NK-92 (cell line): ENCODE data around the gene MINDY2.
"Not testable (repeated sequence)": the region's sequence is repeated elsewhere in the genome, so short reads cannot be mapped to it uniquely, and the experiment has no call there.

Source experiments
- DNase-seq: peaks from one replicate; lab custom pipeline; 2025; ENCODE audit not compliant: unreplicated experiment; lab: John Stamatoyannopoulos, UW

MINDY2 gene

DNA sequence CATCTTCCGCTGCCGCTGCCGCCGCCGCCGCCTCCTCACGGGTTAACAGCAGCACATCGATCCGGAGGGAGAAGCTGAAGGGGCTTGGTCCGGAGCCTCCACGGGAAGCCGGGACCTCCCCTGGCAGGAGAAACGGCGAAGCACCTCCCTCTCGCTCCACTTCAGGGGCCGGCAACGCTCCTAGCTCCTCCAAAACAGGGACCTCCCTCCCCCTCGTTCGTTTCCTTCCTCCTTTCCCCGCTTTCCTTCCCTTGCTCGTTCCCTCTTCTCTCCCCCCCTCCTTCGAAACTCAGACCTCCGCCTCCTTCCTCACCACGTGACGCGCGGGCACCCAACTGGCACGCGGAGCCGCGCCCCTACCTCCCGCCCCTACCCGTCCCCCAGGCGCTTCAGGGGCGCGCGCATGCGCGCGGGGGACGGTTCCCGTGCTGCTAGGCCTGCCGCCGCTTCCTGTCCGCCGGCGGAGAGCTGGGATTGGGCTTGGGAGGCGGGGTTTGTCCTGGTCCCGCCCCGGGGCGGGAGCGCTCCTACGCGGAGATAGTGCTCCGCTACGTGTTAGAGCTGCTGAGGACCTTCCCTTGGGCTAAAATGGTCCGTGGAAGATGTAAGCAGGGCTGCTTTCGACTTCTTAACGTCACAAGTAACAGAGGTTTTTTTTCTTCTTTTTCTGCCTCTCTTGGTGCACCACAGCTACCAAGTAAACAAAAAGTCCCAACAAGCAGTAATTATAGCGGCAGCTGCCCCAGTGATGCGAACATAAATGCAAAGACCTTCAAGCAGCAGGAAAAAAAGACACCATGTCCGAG, 21.4 kb upstream of the MINDY2 start, which contains the start of gene ADAM10:
TSS of gene ADAM10 (minus strand) at position 176 of the 806 bp plus-strand sequence. CDS start at position 3, 173 bp downstream.
- DNase-seq, result peak; percentile 87

DNA sequence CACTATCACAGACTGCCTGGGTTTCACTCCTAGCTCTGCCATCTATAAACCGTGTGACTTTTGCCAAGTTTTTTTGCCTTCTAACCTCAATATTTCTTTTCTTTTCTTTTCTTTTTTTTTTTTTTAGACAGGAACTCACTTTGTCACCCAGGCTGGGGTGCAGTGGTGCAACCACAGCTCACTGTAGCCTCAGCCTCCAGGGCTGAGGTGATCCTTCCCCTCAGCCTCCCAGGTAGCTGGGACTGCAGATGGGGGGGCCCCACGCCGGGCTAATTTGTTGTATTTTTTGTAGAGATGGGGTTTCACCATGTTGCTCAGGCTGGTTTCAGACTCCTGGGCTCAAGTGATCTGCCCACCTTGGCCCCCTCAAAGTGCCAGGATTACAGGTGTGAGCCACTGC, 18.4 kb upstream of the MINDY2 start:
- no peak for DNase-seq

DNA sequence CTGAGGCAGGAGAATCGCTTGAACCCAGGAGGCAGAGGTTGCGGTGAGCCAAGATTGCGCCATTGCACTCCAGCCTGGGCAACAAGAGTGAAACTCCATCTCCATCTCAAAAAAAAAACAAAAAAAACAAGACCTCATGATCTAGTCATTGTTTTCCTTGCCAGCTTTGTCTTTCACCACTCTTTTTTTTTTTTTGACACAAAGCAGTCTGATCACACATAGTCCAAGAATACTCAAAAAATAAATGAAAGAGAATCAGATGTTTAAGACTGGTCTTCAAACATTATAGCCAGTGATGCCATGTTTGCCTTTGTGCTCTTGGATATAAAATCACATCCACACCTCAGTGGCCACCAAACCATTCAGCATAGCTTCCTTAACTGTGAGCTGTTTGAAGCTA, 15.8 kb upstream of the MINDY2 start:
- DNase-seq, result no peak

DNA sequence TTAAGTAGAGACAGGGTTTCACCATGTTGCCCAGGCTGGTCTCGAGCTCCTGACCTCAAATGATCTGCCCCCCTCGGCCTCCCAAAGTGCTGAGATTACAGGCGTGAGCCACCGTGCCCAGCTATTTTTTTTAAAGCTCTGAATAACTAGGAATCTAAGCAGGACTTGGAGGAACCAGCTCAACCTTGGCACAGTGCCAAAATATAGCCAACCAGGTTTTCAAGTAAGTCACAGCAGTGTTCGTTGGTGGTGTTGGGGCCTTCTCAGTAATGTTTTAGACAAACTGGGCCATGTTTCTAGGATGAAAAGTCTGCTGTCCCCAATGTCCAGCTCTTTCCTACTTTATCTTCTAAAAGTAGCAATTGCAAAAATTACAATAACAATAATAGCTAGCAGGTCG, 15.1 kb upstream of the MINDY2 start:
- DNase-seq, result no peak

DNA sequence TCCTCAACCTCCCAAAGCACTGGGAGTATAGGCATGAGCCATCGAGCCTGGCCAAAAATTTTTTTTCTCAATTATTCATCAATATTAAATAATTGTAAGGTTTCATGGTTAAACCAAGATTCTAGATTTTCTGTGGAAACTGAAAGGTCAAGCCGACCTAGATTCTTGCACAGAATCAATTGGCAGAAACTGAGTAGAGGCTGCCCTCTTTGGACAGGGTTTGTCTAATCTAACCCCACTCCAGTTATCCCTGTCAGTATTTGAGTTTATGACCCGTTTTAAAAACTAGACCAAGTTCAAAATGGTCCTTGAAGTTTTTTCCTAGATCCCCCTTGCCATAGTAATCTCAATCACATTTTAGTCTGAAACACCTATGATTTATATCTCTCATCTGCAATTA, 13.0 kb upstream of the MINDY2 start:
- DNase-seq, result no peak

DNA sequence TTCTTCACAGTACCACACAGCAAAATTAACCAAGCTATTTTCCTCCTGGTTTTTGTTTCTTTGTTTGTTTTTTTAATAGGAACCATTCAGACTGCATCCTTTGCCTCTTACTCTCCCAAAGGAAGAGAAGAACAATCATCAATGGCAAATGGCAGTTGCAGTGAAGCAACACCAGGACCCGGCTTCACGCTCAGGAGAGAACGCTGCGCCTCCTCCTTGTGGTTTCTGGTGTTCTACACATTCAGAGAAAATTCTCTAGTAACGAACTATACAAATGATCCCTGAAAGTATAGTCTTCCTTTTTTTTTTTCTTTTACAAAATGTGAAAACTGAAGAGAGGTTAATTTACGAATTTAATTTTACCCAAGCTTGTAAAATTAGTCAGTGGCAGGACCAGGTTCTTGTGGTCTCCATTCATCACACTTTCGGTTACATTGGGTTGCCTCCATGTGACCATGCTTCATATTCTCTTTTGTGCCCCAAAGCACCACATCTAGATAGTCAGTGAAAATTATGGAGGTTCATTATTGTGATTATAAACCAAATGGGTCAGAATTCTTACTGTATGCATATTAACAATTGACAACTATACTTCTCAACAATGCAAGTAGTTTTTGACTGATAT, 10.6 kb upstream of the MINDY2 start:
- DNase-seq, result no peak

DNA sequence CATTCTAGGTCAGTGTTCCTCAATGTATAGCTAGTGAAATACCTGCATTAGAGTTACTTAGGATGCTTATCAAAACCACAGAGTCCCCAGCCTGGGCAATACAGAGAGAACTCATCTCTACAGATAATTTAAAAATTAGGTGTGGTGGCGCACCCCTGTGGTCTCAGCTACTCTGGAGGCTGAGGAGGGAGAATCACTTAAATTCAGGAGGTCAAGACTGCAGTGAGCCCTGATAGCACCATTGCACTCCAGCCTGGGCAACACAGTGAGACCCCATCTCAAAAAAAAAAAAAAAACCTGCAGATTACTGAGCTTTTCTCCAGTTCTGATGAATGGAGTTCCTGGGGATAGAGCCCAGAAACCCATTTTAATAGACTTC, 10.1 kb upstream of the MINDY2 start:
- DNase-seq, result no peak

DNA sequence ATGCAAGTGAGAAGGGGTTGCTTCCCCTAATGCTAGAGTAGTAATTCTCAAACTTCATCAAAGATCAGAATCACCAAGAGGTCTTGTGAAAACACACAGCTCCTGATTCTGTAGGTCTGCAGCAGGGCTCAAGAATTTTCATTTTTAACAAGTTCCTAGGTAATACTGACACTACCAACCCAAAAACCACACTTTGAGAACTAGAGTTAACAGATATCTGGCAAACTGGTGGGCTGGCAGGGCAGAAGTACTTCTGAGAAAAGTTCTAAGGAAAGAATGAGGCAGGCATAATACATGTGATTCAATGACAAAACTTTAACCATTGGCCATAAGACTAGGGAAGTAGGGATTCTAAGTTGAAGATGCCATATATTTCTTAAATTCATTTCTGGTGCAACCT, 8.8 kb upstream of the MINDY2 start:
- no peak for DNase-seq

DNA sequence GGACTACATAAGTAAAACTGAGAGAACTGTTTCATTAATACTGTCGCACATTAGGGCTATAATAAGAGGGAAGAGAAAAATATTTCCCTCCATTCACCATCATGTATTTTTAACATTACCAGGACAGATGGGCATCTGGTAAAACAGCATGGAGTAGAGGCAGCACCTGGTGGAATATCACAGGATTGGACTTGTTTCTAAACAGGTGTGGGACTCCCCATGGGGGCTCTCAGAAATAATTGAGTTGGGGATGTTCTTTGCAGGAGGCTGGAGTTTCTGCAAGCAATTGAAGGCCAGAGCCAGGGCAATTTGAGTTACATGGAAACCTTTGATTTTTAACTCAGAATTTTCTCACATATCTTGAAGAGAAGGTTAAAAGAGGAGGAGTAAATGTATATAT, 8.4 kb upstream of the MINDY2 start:
- DNase-seq, result no peak

DNA sequence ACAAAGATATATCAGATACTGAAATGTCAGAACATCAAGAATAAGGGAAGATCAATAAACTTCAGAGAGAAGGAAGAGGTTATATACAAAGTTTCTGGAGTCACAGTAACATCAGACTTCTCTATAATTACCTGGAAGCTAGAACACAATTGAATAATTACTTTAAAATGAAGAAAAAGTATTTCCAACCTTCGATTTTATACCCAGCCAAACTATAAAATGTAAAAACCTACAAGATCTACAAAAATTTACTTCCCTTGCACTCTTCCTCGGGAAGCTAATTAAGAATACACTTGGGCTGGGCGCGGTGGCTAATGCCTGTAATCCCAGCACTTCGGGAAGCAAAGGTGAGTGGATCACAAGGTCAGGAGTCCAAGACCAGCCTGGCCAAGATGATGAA, 6.6 kb upstream of the MINDY2 start:
- no peak for DNase-seq

DNA sequence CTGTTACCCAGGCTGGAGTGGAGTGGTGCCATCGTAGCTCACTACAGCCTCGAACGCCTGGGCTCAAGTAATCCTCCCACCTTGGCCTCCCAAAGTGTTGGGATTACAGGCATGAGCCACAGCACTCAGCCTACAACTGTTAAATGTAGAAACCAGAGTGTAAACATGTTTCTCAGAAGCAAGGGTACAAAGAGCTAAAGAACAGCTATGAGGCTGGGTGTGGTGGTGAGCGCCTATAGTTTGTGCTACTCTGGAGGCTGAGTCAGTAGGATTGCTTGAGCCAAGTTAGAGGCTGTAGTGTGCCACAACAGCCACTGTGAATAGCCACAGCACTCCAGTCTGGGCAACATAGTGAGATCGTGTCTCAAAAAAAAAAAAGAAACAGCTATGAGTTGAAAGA, 4.8 kb upstream of the MINDY2 start:
- DNase-seq, result no peak

DNA sequence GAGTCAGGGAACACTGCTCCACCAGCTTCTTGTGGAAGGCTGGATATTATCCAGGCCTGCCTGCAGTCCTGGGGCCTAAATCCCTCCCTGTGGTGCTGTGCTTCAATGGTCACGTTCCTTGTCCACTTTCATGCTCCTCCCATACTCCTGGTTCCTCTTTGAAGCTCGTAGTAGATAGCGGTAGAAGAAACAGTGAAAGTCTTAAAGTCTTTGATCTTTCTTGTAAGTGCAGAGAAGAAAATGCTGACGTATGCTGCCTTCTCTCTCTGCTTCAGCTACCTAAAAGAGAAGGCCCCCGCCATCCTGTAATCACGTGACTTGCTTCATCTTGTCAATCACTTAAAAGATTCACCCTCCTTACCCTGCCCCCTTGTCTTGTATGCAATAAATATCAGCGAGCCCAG, 2.5 kb upstream of the MINDY2 start:
- DNase-seq, result not testable (repeated sequence)

DNA sequence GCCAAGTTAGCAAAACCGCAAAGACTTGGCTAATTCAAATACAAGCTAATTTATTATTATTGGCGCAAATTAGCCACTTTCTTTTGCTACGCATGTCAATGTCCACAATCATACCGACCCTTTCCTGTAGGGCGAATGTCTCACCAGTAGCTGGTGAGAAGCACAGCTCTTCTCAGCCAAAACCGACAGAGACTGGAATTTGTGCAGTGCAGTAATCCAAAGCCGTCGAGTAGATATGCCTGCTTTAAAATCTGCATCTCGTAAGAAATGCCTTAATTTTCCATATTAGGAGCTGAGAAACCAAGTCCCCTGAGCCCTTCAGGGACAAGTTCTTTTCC, 614 bp upstream of the MINDY2 start:
- no peak for DNase-seq

DNA sequence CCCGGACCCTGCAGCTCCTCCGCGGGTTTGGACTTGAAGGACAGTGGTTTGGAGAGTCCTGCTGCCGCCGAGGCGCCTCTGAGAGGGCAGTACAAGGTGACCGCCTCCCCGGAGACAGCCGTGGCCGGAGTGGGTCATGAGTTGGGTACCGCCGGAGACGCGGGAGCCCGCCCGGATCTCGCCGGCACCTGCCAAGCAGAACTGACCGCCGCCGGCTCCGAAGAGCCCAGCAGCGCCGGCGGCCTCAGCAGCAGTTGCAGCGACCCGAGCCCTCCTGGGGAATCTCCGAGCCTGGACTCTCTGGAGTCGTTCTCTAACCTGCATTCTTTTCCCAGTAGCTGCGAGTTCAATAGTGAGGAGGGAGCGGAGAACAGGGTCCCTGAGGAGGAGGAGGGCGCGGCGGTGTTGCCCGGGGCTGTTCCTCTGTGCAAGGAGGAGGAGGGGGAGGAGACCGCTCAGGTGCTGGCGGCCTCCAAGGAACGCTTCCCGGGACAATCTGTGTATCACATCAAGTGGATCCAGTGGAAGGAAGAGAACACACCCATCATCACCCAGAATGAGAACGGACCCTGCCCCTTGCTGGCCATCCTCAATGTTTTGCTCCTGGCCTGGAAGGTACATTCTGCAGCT, 634 bp downstream of the MINDY2 start:
- no peak for DNase-seq

DNA sequence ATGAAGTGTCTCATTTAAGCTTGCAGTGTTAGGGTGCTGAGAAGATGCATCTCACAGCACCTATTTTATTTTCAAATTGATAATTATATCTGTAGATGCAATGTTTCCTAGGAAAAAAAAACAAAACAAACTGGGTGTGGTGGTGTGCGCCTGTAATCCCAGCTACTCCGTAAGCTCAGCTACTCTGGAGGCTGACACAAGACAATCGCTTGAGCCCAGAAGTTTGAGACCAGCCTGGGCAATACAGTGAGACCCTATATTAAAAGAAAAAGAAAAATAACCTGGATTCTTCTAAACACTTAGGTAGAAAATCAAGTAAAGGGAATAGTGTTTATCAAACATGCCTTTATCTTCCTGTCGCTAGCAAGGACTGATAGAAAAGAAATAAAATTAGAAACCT, 1.9 kb downstream of the MINDY2 start:
- DNase-seq, result no peak

DNA sequence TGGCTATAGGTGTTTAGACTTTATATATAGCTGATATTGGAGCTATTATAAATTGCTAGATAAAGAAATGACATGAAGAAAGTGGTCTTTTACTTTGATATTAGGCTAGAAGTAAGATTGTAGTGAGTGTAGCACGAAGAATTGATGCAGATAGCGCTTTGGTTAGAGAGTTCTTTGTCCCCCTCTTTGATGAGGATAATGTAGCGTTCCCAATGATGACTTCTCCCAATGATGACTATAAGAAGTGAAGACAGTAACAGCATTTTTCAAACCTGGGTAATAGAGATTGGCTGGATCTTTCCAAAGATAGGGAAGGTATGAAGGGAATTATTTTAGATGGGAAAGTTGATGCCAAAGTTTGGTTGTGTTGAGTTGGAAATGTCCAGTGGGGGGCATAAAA, 4.3 kb downstream of the MINDY2 start:
- DNase-seq, result no peak

DNA sequence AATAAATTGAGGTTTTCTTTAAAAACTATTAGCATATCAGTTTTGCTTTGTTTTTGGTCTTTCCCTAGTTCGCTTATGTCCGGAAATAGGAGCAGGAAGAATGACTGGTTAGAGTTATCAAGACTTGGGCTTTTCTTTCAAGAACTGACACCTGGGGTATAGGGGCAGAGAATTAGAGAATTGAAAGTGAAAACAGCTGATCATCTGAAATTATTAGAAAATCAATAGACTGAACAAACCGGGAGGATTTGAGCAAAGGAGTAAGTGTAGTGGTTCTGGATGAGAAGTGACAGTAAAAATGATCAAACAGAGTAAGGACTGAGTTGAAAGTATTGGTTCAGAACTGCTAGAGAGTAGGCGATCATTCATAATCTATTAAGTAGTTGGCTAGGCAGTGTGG, 6.0 kb downstream of the MINDY2 start:
- DNase-seq, result no peak

DNA sequence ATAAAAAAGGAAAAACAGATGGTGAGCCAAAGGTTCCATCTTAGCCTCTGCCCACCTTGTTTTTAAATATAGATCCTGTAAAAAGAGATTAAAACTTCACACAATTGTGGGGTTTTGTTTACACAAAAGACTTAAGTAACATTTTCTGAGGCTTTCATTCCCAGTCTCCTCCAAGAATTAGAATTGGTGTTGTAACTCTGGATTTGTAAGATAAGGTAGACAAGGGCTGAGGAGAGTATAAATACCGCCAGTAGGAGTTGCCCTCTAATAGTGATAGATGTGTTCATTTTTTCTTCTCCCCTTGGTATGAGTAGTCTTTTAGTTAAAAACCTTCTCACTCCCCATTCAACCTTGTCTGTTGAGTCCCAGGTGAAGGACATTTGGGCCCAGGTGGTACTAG, 8.5 kb downstream of the MINDY2 start:
- no peak for DNase-seq

DNA sequence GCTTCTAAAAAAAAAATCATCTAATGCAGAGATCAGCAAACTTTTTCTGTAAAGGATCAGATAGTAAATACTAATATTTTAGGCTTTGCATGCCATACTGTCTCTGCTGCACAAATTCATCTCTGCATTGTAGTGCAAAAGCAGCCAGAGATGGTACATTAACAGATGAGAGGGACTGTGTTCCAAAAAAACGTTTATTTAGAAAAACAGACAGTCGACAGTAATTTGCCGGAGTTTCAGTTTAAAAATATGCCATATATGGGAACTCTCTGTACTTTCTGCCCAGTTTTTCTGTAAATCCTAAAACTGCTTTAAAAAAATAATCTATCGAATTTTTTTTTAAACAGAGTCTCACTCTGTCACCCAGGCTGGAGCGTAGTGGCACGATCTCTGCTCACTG, 14.3 kb downstream of the MINDY2 start:
- no peak for DNase-seq

DNA sequence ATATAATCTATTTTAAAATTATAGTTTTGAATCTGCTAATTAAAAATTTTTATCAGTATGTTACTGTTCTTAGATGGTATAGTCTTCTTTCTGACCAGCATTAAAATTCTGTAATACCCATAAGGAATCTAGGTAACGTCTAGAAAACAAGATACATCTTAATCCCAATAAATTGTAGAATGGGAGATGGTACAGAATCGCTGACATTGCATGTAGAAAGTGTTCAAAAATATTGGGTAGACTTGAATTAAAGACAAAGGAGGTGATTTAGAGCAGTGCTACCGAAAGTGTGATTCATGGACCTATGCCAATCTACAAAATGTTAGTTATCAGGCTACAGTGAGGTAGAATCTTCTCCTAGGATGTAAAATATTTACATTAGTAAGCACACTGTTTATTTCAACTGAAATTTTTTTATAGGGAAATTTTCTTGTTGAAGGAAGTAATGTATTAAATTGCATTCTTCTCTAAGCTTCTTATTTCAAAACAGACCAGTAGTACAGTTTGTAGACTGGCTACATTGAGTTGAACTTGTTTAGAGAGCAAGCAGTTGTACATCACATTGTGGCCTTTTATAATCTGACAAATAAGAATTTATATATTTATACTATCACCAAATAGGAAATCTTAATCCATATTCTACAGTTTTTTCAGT, 17.1 kb downstream of the MINDY2 start:
- DNase-seq, result no peak

DNA sequence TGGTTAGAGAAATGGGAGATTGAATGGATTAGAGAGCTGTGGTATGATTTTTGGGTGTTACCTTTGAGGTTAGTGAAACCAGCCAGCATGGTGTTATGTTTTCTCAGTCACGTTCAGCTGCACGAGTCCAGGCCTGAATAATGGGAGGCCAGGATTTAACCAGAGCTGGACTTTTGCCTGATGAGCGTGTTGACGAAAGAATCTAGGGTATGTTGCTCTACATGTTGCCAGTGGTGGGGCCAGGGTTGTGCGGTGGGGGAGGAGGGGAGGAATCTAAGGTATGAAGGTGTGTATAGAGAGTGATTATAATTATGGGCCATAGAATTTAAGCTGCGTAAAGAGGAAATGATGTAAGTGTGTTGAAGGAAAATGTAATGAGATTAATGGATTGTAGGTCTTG, 22.8 kb downstream of the MINDY2 start:
- no peak for DNase-seq

DNA sequence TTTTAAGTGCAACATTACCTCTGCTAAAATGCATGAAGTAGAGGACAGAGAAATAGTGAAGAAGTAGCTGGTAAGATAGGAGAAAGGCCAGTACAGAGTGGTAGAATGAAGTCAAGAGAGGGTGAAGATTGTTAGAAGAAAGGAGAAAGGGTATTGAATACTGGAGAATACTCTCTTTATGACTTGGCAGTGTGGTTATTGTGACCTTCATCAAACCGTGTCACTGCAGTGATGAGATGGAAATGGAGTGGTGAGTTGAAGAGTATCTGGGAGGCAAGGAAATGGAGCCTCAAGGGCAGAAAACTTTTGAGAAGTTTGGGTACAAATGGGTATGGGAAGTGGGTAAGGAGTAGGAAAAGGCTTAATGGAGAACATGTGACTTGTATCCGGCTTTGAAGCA, 24.7 kb downstream of the MINDY2 start:
- no peak for DNase-seq
